ENCODE measurements around the gene FFAR3.
"Not testable (repeated sequence)": the region's sequence is repeated elsewhere in the genome, so short reads cannot be mapped to it uniquely, and the experiment has no call there.

GRCh38 chr19:35359395-35359794, 1.1 kb downstream of the FFAR3 start:
- TF ChIP-seq CTCF, POLR2A (IDR thresholded peaks at IDR 0.05): not testable (repeated sequence)
